GM19328 (cell line): ENCODE results near the gene EPB41L2.

ENCODE experiments used
- ATAC-seq: cut with Tn5 transposase; IDR thresholded peaks from one replicate; pipeline ENCODE4 v1.9.1; 2021; ENCODE audit warnings: mild to moderate bottlenecking, moderate library complexity; ENCODE audit not compliant: unreplicated experiment

Gene EPB41L2

GRCh38 chr6:131062241-131063027 is 611 bp downstream of the EPB41L2 start:
- ATAC-seq, result no peak

DNA sequence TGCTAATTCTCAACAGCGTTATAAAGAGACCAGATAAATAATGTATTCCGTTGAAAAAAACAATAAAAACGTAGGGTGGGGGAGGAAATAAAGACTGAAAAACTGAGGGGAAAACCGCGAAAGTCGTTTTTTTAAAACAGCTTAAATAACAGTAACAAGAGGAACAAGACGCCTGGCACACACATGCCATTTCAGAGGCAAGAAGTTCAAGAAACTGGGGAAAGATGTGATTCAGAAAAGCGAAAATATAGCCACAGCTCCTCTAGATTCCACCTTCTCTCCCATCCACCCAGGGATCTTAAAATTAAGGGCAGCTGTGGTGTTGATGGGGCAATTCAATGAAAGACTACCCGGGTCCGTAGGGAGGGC is 1.3 kb downstream of the EPB41L2 start:
- no peak for ATAC-seq

DNA sequence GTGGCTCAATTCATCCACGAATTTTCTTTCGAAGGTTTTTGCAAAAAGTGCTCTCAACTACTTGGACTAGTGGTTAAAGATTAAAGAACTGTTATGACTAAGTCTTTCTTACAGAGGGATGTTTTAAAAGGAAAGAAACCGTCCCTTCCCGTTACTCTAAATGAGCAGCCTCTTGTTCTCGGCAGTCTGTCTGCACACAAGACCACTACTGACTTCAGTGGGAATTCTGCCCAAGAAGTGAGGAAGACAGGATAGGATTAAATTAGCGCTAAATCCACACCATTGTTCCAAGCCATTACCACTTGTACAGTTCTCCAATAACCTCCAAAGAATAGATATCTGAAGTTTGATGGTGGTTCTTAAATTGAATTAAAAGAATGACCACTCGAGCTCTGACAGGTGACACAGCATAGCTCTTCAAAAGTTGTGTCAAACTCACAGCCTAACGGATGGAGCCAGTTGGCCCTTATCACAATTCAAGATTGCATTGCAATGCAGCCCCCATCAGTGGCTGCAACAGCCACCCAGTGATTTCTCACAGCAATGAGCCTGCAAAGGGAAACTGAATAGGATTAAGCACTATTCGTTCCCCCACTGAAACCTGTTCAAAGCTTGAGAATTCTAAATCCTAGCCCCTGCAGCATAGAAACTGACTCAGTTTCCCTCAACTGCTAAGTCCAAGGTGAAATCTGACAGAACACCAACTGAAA is 1.8 kb downstream of the EPB41L2 start:
- ATAC-seq, result no peak

DNA sequence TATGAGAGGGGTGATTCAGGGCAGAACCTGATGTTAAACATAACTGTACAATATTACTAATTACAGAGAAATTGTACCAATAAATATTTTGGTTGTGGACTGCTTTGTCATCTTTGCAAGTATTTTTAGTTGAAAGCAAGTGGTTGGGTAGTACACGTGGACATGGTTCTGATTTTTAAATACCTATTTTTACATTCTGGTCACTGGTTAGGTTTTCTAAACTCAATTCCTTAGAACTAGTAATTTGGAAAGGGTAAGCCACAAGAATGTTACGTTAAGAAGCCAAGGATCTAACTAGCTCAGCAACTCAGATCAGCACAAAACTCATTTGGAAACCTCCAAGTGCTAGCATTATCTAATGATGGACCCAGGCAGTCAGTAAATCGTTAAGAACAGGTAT is 2.7 kb downstream of the EPB41L2 start:
- ATAC-seq, result no peak

- ATAC-seq, result no peak
Observed at GRCh38 chr6:131059486-131059885, 3.6 kb downstream of the EPB41L2 start.

GRCh38 chr6:131058236-131058635 is 4.8 kb downstream of the EPB41L2 start:
- no peak for ATAC-seq

DNA sequence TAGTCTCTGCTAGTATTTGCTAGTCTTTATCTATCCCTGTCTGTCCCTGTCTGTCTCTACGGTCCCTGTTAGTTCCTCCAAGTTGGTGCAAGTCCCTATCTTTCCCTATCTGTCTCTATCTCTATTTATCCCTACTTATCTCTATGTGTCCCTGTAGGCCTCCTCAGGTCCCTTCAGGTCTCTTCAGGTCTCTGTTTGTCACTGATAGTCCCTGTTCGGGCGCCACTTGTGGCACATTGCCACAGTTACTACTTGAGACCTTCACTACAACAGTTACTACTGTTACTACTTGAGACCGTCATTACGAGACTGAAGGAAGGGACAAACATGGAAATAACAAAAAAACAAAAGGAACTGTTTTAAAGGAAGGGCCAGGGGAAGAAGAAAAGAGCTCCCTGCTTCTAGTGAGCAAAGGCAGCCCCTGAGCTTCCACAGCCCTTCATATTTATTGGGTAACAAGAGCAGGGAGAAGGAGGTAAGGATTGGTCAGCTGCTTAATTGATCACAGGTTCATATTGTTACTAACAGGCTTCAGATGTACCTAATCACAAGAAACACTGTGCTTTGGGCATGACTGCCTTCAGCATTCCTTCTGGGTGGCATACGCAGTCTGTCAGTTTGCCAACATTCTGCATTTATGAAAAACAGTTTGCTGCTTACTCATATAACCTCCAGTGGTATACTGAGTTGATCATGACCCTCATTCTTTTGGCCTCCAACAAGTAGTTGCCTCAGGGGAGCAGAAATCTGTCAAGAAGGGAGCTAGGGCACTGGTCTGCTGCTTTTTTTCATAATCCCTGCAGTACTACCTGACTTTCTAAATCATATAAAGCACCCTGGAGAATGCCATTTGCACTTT is 8.4 kb downstream of the EPB41L2 start:
- ATAC-seq, result no peak

GRCh38 chr6:131053546-131054240 is 9.4 kb downstream of the EPB41L2 start:
- ATAC-seq, result no peak

- ATAC-seq, result no peak
Observed at GRCh38 chr6:131052181-131052580, 10.9 kb downstream of the EPB41L2 start.

GRCh38 chr6:131051341-131051740 is 11.7 kb downstream of the EPB41L2 start:
- no peak for ATAC-seq

- ATAC-seq, result no peak
Observed at GRCh38 chr6:131049608-131050007, 13.4 kb downstream of the EPB41L2 start.

- ATAC-seq, result no peak
Observed at GRCh38 chr6:131048933-131049515, 14.0 kb downstream of the EPB41L2 start.

- no peak for ATAC-seq
Observed at GRCh38 chr6:131048459-131048858, 14.6 kb downstream of the EPB41L2 start.

GRCh38 chr6:131045139-131045538 is 17.9 kb downstream of the EPB41L2 start:
- ATAC-seq, result no peak

GRCh38 chr6:131043902-131044447 is 19.1 kb downstream of the EPB41L2 start:
- ATAC-seq, result no peak

GRCh38 chr6:131042664-131043063 is 20.4 kb downstream of the EPB41L2 start:
- ATAC-seq, result no peak

DNA sequence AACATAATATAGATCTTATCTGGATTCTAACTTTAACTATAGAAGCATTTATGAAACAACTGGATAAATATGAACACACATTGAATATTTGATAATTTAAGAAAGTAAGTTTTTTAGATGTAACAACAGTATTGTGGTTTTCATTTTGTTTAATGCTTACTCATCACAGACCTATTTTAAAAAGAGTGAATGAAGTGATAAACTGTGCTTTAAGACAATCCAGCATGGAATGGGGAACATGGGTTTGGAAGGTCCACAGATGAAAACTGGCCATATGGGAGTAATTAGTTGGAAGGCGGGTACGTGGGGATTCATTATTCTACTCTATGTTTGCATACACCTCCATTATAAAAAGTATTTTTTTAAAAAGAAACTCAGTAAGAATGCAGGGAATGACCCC is 21.2 kb downstream of the EPB41L2 start:
- no peak for ATAC-seq

DNA sequence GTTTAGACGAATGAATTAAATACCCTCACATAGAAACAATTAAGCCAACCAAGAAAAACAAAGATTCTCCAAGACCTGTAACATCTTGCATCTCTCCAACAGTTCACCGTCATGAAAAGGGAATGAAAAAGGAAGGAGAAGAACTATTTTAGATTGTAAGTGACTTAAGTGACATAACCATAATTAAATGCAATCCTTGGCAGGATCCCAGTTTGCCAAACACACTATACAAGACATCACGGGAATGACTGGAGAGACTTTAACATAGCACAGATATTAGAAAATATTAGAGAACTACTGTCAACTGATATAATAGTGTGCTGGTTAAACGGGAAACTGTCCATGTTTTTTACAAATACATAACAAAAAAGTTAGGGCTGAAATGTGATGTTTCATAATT is 22.2 kb downstream of the EPB41L2 start:
- ATAC-seq, result no peak

DNA sequence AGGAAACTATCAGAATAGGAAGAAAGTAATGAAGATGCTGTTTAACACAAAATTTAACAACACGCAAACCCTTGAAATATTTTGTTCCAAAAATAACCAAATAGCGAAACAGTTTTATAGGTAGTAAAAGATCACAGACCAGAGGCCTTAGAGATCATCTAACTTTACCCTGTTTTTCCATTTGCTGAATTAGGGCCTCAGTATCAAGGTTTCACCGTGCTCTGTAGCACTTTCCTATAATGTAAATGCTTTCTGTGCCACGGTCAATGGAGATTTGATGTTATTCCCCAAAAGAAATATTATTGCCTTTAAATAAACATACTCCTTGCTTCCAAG is 23.7 kb downstream of the EPB41L2 start:
- no peak for ATAC-seq

GRCh38 chr6:131038597-131039344 is 24.3 kb downstream of the EPB41L2 start:
- ATAC-seq, result no peak
